Measurements from ENCODE around the gene NOL4L.

Gene NOL4L

DNA sequence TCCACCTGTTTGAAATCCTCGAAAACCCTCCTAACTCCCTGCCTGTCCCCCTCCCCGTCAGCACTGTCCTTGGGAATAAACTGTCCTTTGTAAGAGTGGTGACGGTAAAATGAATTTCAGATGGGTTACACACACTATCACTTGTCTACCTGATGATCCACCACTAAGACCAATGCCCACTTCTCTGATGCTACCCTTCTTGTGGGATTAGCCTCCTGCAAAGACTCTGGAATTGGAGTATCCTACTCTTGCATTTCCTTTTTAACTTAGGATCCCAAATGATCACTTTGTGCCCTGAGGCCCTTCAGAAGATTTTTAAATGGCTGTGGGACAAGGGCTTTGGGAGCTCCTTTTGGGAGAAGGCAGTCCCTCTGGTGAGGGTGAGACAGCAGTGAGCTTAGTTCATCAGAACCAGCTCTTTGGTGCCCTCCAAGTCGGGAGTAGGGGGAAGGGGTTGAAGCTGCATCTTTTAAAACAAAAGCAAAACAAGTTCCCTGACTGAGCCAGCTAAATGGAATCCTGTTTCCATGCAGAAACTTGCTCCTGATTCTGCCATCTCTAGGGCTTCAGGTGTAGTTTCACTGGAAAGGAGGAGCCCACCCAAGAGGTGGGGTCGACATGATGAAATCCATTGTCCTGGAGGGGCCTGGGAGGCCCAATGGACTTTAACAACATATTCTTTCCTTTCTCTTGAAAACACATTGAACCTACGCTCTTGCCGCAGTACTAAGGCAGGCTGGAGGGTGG is 140.5 kb downstream of the NOL4L start:
- peaks cover 13% of the 10 kb centered on the region for H3K4me1 ChIP-seq (ENCODE audit: insufficient read depth, low read length)
- H3K9ac ChIP-seq (ENCODE audit: low read depth, low read length), result no peak overlapping the region
- peaks cover 2% of the 10 kb centered on the region for H3K36me3 ChIP-seq (ENCODE audit: insufficient read depth, low read length)
- H3K9me3 ChIP-seq (ENCODE audit: control insufficient read depth, insufficient read depth, low read length), result no peaks in the 10 kb centered on the region

DNA sequence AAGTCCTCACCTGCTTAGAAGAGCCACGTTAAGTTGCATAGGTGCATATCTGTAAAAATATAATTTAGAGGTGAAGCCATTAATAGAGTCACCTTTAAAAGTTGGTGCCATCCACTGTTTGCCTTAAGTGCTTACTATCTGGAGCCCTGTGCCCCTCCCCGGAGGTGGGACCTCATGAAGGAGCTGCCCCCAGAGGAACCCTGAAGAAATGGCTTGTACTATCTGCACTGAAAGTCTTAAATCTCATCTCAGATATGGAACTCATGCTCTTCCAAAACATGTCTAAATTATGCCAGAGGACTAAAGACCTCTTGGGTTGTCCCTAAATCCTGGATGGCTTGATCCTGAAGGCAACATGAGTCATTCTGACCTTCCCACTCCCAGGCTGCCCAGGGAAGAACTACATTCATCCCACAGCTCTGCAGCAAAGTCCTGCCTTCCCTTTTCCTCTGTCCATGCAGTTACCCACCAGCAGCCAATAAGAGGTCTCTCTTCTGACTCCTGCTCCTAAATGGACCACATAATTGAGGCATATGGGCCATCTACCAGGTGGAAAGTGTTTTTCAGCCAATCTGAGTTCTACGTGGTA is 141.7 kb downstream of the NOL4L start:
- peaks cover 2% of the 10 kb centered on the region for H3K36me3 ChIP-seq (ENCODE audit: insufficient read depth, low read length)

GRCh38 chr20:32442630-32443373 is 142.3 kb downstream of the NOL4L start:
- Histone ChIP-seq H3K36me3 (ENCODE audit: insufficient read depth, low read length) (peaks cover 2% of the 10 kb centered on the region), H3K9ac (ENCODE audit: low read depth, low read length) (no peak overlapping the region), H3K4me1 (ENCODE audit: insufficient read depth, low read length) (peaks cover 13% of the 10 kb centered on the region), H3K9me3 (ENCODE audit: control insufficient read depth, insufficient read depth, low read length) (no peaks in the 10 kb centered on the region)

More for the DNA sequence above, 141.7 kb downstream of the NOL4L start:
- H3K9ac ChIP-seq (ENCODE audit: low read depth, low read length), result no peak overlapping the region
- H3K9me3 ChIP-seq (ENCODE audit: control insufficient read depth, insufficient read depth, low read length), result no peaks in the 10 kb centered on the region
- H3K4me1 ChIP-seq (ENCODE audit: insufficient read depth, low read length), result peaks cover 13% of the 10 kb centered on the region

DNA sequence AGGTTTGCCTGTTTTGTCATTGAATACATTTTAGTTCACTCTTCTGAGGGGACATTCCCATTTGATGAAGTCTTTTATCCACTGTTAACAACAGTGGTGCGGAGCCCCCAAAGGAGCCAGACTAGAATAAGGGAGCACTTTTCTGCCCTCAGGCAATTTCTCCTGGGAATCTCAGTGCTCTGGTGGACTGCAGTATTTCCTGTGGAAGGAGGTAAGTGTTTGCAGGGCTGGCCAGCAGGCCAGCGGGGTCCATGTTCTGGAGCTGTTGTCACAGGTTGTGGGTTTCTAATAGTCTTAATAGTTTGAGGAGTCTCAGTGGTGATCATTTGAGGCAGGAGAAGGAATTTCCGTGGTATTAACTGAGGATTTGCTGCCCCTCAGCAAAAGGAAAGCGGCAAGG is 143.5 kb downstream of the NOL4L start:
- H3K36me3 ChIP-seq (ENCODE audit: insufficient read depth, low read length), result peaks cover 2% of the 10 kb centered on the region
- H3K9me3 ChIP-seq (ENCODE audit: control insufficient read depth, insufficient read depth, low read length), result no peaks in the 10 kb centered on the region
- peaks cover 13% of the 10 kb centered on the region for H3K4me1 ChIP-seq (ENCODE audit: insufficient read depth, low read length)
- no peak overlapping the region for H3K9ac ChIP-seq (ENCODE audit: low read depth, low read length)

GRCh38 chr20:32440758-32441078 is 144.4 kb downstream of the NOL4L start:
- Histone ChIP-seq H3K36me3 (ENCODE audit: insufficient read depth, low read length) (peaks cover 2% of the 10 kb centered on the region; the same call in 1 of the 2 replicates), H3K4me1 (ENCODE audit: insufficient read depth, low read length) (peaks cover 13% of the 10 kb centered on the region), H3K9me3 (ENCODE audit: control insufficient read depth, insufficient read depth, low read length) (no peaks in the 10 kb centered on the region), H3K9ac (ENCODE audit: low read depth, low read length) (no peak overlapping the region)

- no peaks in the 10 kb centered on the region for H3K9me3 ChIP-seq (ENCODE audit: control insufficient read depth, insufficient read depth, low read length)
- H3K36me3 ChIP-seq (ENCODE audit: insufficient read depth, low read length), result no peaks in the 10 kb centered on the region
- H3K4me1 ChIP-seq (ENCODE audit: insufficient read depth, low read length), result peaks cover 8% of the 10 kb centered on the region
These were observed 144.9 kb downstream of the NOL4L start for GRCh38 chr20:32440069-32440757.

DNA sequence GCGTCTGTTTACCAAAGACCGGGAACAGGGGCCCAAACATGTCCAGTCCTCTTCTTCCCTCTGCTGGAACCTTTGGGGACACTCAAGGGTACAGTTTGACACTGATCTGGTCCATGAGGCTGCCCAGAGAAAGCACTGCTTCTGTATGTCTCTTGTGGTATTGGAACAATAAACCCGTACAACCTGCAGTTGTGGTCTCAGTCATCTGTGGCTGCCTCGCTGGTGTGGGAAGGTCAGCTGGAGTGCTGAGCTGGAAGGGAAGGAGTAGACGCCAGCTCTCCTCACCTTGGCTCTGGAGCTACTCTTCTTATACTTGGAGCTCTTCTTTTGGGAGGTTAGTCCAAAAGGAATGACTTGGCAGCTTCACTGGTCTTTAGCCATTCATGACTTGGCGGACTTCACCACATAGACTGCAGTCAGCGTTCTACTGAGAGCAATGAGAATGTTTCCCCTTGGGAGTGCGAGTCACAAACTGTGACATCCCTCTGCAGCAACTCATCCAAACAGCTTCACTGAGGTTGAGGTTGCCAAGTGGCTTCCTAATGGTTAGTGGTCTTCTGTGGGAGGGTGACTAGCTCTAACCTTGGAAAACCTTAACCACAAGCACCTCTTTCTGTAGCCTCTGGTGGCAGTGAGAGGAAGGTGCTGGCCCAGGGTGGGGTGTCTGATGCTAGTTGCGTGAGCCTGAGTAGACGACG is 145.9 kb downstream of the NOL4L start:
- Histone ChIP-seq H3K36me3 (ENCODE audit: insufficient read depth, low read length) (no peaks in the 10 kb centered on the region), H3K9me3 (ENCODE audit: control insufficient read depth, insufficient read depth, low read length) (no peaks in the 10 kb centered on the region), H3K9ac (ENCODE audit: low read depth, low read length) (no peak overlapping the region), H3K4me1 (ENCODE audit: insufficient read depth, low read length) (no peaks in the 10 kb centered on the region)

More at GRCh38 chr20:32440069-32440757, 144.9 kb downstream of the NOL4L start:
- H3K9ac ChIP-seq (ENCODE audit: low read depth, low read length), result no peak overlapping the region

GRCh38 chr20:32438331-32438858 is 146.7 kb downstream of the NOL4L start:
- H3K4me1 ChIP-seq (ENCODE audit: insufficient read depth, low read length), result no peaks in the 10 kb centered on the region
- no peaks in the 10 kb centered on the region for H3K9me3 ChIP-seq (ENCODE audit: control insufficient read depth, insufficient read depth, low read length)

GRCh38 chr20:32437391-32438074 is 147.6 kb downstream of the NOL4L start:
- Histone ChIP-seq H3K9ac (ENCODE audit: low read depth, low read length) (no peak overlapping the region), H3K9me3 (ENCODE audit: control insufficient read depth, insufficient read depth, low read length) (no peaks in the 10 kb centered on the region), H3K36me3 (ENCODE audit: insufficient read depth, low read length) (no peaks in the 10 kb centered on the region; the same call in 1 of the 2 replicates), H3K4me1 (ENCODE audit: insufficient read depth, low read length) (no peaks in the 10 kb centered on the region)

More at GRCh38 chr20:32438331-32438858, 146.7 kb downstream of the NOL4L start:
- H3K9ac ChIP-seq (ENCODE audit: low read depth, low read length), result no peak overlapping the region
- H3K36me3 ChIP-seq (ENCODE audit: insufficient read depth, low read length), result no peaks in the 10 kb centered on the region; the same call in 1 of the 2 replicates

- no peaks in the 10 kb centered on the region; the same call in 1 of the 2 replicates for H3K36me3 ChIP-seq (ENCODE audit: insufficient read depth, low read length)
- no peaks in the 10 kb centered on the region for H3K4me1 ChIP-seq (ENCODE audit: insufficient read depth, low read length)
- H3K9me3 ChIP-seq (ENCODE audit: control insufficient read depth, insufficient read depth, low read length), result no peaks in the 10 kb centered on the region
- no peak overlapping the region for H3K9ac ChIP-seq (ENCODE audit: low read depth, low read length)
These were observed 148.2 kb downstream of the NOL4L start for GRCh38 chr20:32436968-32437367.

DNA sequence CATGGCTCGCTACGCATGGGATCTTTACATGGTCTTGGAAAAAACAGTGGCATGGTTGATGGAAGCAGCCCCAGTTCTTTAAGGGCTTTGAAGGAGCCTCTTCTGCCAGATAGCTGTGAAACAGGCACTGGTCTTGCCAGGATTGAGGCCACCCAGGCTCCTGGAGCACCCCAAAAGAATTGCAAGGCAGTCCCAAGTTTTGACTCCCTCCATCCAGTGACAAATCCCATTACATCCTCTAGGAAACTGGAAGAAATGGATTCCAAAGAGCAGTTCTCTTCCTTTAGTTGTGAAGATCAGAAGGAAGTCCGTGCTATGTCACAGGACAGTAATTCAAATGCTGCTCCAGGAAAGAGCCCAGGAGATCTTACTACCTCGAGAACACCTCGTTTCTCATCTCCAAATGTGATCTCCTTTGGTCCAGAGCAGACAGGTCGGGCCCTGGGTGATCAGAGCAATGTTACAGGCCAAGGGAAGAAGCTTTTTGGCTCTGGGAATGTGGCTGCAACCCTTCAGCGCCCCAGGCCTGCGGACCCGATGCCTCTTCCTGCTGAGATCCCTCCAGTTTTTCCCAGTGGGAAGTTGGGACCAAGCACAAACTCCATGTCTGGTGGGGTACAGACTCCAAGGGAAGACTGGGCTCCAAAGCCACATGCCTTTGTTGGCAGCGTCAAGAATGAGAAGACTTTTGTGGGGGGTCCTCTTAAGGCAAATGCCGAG is 148.8 kb downstream of the NOL4L start:
- no peaks in the 10 kb centered on the region for H3K9me3 ChIP-seq (ENCODE audit: control insufficient read depth, insufficient read depth, low read length)
- H3K36me3 ChIP-seq (ENCODE audit: insufficient read depth, low read length), result no peaks in the 10 kb centered on the region; the same call in 1 of the 2 replicates
- no peaks in the 10 kb centered on the region for H3K4me1 ChIP-seq (ENCODE audit: insufficient read depth, low read length)
- no peak overlapping the region for H3K9ac ChIP-seq (ENCODE audit: low read depth, low read length)

GRCh38 chr20:32435449-32436107 is 149.6 kb downstream of the NOL4L start:
- Histone ChIP-seq H3K36me3 (ENCODE audit: insufficient read depth, low read length) (no peaks in the 10 kb centered on the region; the same call in 1 of the 2 replicates), H3K9me3 (ENCODE audit: control insufficient read depth, insufficient read depth, low read length) (no peaks in the 10 kb centered on the region)

More at GRCh38 chr20:32435449-32436107, 149.6 kb downstream of the NOL4L start:
- Histone ChIP-seq H3K9ac (ENCODE audit: low read depth, low read length) (no peak overlapping the region), H3K4me1 (ENCODE audit: insufficient read depth, low read length) (no peaks in the 10 kb centered on the region)
